CD4-positive, CD25-positive, alpha-beta regulatory T cell (primary cell): ENCODE results near the gene CDY2B. TPM values are rescaled to one million over a fixed set of nuclear protein-coding genes. Genes with fewer than 3 reads are reported as not detected.
"Not testable (repeated sequence)": the region's sequence is repeated elsewhere in the genome, so short reads cannot be mapped to it uniquely, and the experiment has no call there.

Experiments used
- ATAC-seq, 2 donors: fragments of 150-1000 bp; cut with Tn5 transposase; one replicate each; pipeline ENCODE4 v1.10.0; 2021; ENCODE audit warnings: low read depth in 2 of 2, moderate number of reproducible peaks in 2 of 2, moderate library complexity in 1 of 2
- DNase-seq, 3 donors: peaks; one replicate each; pipeline versions ENCODE4 v3.0.0 to v3.0.0-alpha.2; 2012 to 2022; ENCODE audit warnings: mixed read lengths in 1 of 3
- H3K27ac ChIP-seq: one replicate; pipeline ENCODE4 v1.7.0; 2013; ENCODE audit warnings: mild to moderate bottlenecking, low read length; ENCODE audit not compliant: insufficient read depth, poor library complexity, severe bottlenecking
- H3K27me3 ChIP-seq: one replicate; pipeline ENCODE4 v1.7.0; 2013; ENCODE audit warnings: low read length; ENCODE audit not compliant: control insufficient read depth, insufficient read depth
- H3K36me3 ChIP-seq: one replicate; pipeline ENCODE4 v1.7.0; 2013; ENCODE audit warnings: mild to moderate bottlenecking, low read length, moderate library complexity; ENCODE audit not compliant: control insufficient read depth, insufficient read depth
- H3K4me1 ChIP-seq: 2 replicates; pipeline ENCODE4 v1.7.0; 2013; ENCODE audit warnings: mild to moderate bottlenecking, low read length; ENCODE audit not compliant: insufficient read depth, control insufficient read depth, poor library complexity, severe bottlenecking
- H3K4me3 ChIP-seq: one replicate; pipeline ENCODE4 v1.7.0; 2013; ENCODE audit warnings: low read depth, mild to moderate bottlenecking, low read length, moderate library complexity
- H3K9me3 ChIP-seq, 2 experiments: 1 replicate in 1 of 2; 2 replicates in 1 of 2; pipeline ENCODE4 v1.7.0; 2013; ENCODE audit warnings: low read length in 2 of 2, mild to moderate bottlenecking in 1 of 2, moderate library complexity in 1 of 2; ENCODE audit not compliant: control insufficient read depth in 2 of 2
- H3K27ac Mint-ChIP-seq, 3 donors: one replicate each; pipeline ENCODE4 v1.8.0; 2020 to 2022; ENCODE audit warnings: mild to moderate bottlenecking in 3 of 3, mixed read lengths in 3 of 3, moderate library complexity in 2 of 3
- H3K27me3 Mint-ChIP-seq: one replicate; pipeline ENCODE4 v1.8.0; 2022; ENCODE audit warnings: mild to moderate bottlenecking, mixed read lengths
- H3K36me3 Mint-ChIP-seq: one replicate; pipeline ENCODE4 v1.8.0; 2020; ENCODE audit warnings: mixed read lengths
- H3K4me1 Mint-ChIP-seq, 4 donors: one replicate each; pipeline ENCODE4 v1.8.0; 2020 to 2022; ENCODE audit warnings: mixed read lengths in 4 of 4, mild to moderate bottlenecking in 1 of 4
- H3K4me3 Mint-ChIP-seq, 4 donors: one replicate each; pipeline ENCODE4 v1.8.0; 2020 to 2022; ENCODE audit warnings: mild to moderate bottlenecking in 4 of 4, mixed read lengths in 4 of 4, moderate library complexity in 3 of 4
- H3K9me3 Mint-ChIP-seq, 7 donors: one replicate each; pipeline ENCODE4 v1.8.0; 2020 to 2022; ENCODE audit warnings: mixed read lengths in 7 of 7, mild to moderate bottlenecking in 3 of 7, moderate library complexity in 2 of 7
- polyA plus RNA-seq, 4 donors: library from polyadenylated mRNA; unstranded; fragments of 300-500 nt; fragmentation: Illumina TruSeq; gene quantifications; one replicate each; pipeline ENCODE4 v1.2.3, GENCODE V29; 2021
- total RNA-seq: library from RNA; stranded (reverse); gene quantifications from one replicate; pipeline ENCODE4 v1.2.3, GENCODE V29; 2022

The CDY2B gene
- total and polyA plus RNA-seq, 5 donors from 2014 or later: not detected

DNA sequence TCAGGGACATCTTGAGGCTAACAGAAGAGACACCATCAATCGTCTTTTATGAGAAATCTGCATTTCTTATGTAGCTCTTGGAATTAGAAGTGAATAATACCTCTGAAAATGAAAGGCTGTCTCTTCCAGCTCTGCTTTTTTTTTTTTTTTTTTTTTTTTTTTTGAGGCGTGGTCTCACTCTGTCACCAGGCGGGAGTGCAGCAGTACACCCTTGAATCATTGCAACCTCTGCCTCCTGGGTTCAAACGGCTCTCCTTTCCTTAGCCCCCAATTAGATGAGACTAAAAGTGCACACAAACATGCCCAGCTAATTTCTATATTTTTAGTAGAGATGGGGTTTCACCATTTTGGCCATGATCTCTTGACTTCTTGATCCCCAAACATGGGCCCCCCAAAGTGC is 12.2 kb downstream of the CDY2B start:
- not testable (repeated sequence) for H3K36me3 ChIP-seq, H3K27ac Mint-ChIP-seq, H3K27me3 Mint-ChIP-seq, ATAC-seq, H3K27ac ChIP-seq, H3K27me3 ChIP-seq, H3K4me3 ChIP-seq, H3K9me3 ChIP-seq, H3K9me3 Mint-ChIP-seq, H3K4me1 Mint-ChIP-seq, H3K4me3 Mint-ChIP-seq, H3K4me1 ChIP-seq, H3K36me3 Mint-ChIP-seq, DNase-seq

DNA sequence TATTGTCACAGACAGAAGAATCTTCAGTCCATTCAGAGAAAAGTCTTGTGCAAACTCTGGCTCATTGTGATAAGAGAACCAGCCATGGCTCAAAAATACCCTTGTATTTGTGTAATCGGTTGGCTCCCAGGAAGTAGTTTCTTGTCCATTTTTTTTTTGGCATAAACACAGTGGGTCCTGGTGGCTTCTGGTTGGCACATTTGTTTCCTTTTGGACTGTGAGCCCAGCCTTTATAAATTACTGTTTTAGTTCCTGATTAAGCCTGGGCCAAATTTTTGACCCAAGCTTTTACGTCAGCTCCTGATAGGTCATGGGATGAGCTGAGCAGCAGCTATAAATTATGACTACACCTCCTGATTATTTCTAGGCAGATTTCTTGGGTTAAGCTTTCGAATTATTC is 19.4 kb downstream of the CDY2B start:
- H3K36me3 ChIP-seq, H3K27ac ChIP-seq, H3K4me1 Mint-ChIP-seq, H3K4me3 Mint-ChIP-seq, H3K27ac Mint-ChIP-seq, H3K27me3 ChIP-seq, ATAC-seq, H3K9me3 Mint-ChIP-seq, H3K4me3 ChIP-seq, DNase-seq, H3K36me3 Mint-ChIP-seq, H3K4me1 ChIP-seq, H3K9me3 ChIP-seq, H3K27me3 Mint-ChIP-seq: not testable (repeated sequence)

GRCh38 chrY:17856963-17857848 is 22.8 kb downstream of the CDY2B start:
- ATAC-seq, H3K9me3 Mint-ChIP-seq, H3K4me1 ChIP-seq, H3K36me3 ChIP-seq, H3K27me3 ChIP-seq, H3K36me3 Mint-ChIP-seq, H3K4me3 ChIP-seq, H3K27ac Mint-ChIP-seq, H3K4me3 Mint-ChIP-seq, H3K4me1 Mint-ChIP-seq, H3K9me3 ChIP-seq, DNase-seq, H3K27me3 Mint-ChIP-seq, H3K27ac ChIP-seq: not testable (repeated sequence)

- H3K27ac ChIP-seq, H3K4me1 Mint-ChIP-seq, H3K4me3 ChIP-seq, H3K27ac Mint-ChIP-seq, H3K27me3 ChIP-seq, H3K9me3 Mint-ChIP-seq, H3K4me1 ChIP-seq, H3K36me3 Mint-ChIP-seq, H3K4me3 Mint-ChIP-seq, H3K36me3 ChIP-seq, H3K9me3 ChIP-seq, ATAC-seq, H3K27me3 Mint-ChIP-seq, DNase-seq: not testable (repeated sequence)
These were observed 23.5 kb downstream of the CDY2B start for GRCh38 chrY:17856508-17856907.

DNA sequence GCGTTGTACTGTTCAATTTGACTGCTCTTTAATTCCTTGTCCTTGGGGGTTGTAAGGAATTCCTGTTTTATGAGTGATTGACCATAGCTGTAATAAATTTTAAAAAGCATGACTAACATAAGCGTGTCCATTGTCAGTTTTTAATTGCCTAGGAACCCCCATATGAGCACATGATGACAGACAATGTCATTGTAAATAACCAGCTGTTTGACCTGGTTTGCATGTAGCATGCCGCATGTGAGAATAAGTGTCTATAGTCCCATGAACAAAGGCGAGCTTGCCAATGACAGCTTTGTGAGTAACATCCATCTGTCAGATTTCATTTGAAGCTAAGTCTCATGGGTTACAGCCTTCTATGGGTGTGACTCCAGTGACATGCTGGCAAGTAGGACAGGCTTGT is 30.9 kb downstream of the CDY2B start:
- H3K4me3 ChIP-seq, H3K27me3 Mint-ChIP-seq, H3K4me1 ChIP-seq, H3K36me3 Mint-ChIP-seq, H3K4me1 Mint-ChIP-seq, H3K9me3 Mint-ChIP-seq, H3K27me3 ChIP-seq, H3K36me3 ChIP-seq, H3K27ac Mint-ChIP-seq, H3K27ac ChIP-seq, ATAC-seq, H3K4me3 Mint-ChIP-seq, DNase-seq, H3K9me3 ChIP-seq: not testable (repeated sequence)

DNA sequence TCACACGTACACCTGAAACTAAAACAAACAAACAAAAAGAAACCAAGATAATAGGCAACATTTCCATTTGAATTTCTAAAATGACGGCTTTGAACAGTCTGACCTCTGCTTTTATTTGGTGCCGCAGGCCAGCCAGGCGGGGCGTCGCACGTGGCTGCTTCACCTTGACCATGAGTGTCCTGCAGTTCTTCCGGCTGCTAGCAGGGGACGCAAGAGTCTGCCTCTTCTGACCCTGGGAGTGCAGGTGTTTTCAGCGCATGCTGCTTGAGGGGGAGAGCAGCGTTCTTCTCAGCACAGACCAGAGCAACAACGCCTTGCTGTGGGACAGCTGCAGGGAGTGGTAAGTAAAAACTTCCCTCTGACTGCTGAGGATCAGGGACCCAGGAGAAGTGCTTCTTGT is 47.9 kb downstream of the CDY2B start:
- not testable (repeated sequence) for H3K27me3 ChIP-seq, DNase-seq, ATAC-seq, H3K27ac Mint-ChIP-seq, H3K4me1 Mint-ChIP-seq, H3K4me3 Mint-ChIP-seq, H3K36me3 Mint-ChIP-seq, H3K9me3 Mint-ChIP-seq, H3K9me3 ChIP-seq, H3K4me1 ChIP-seq, H3K4me3 ChIP-seq, H3K27ac ChIP-seq, H3K36me3 ChIP-seq, H3K27me3 Mint-ChIP-seq

Other genes with a start within 250 kb of the CDY2B start
- not detected for gene CDY2A, start 145.6 kb upstream of the CDY2B start, total RNA-seq
- gene CDY2A, start 145.6 kb upstream of the CDY2B start, polyA plus RNA-seq: not detected